ENCODE results near the gene PDZD4.

DNA sequence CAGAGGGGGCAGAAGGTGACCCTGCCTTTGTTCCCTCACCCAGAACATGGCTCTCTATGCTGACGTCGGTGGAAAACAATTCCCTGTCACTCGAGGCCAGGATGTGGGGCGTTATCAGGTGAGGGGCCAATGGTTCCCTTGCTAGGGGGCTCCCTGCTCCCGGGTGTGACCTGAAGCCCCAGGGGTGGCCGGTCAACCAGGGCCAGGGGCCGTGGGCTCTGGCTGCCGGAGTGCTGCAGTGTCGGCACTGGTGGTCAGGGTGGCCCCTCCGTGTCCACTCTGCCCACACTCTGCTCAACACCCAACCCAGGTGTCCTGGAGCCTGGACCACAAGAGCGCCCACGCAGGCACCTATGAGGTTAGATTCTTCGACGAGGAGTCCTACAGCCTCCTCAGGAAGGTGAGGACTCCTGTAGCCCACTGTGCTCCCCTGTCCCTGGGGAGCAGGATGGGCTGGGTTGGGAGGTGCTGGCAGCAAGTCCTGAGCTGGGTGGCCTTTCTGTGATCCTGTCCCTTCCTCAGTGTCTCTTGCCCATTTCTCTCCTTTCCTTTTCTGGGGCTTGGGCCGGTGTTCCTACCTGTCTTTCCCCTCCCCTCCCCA, 32.8 kb downstream of the PDZD4 start:
- TF ChIP-seq ZNF311 (CRISPR knock-in tag; IDR thresholded peaks at IDR 0.05) (no peak), ZNF778 (CRISPR knock-in tag; IDR thresholded peaks at IDR 0.05) (no peak), YY1 (IDR thresholded peaks at IDR 0.05; ENCODE audit: borderline replicate concordance in 1 of 3, control insufficient read depth in 1 of 3, extremely low read depth in 1 of 3, insufficient read depth in 3 of 3, insufficient read length in 1 of 3, insufficient replicate concordance in 2 of 3, low read depth in 1 of 3, low read length in 2 of 3) (no peak), HDAC6 (IDR thresholded peaks at IDR 0.05; ENCODE audit: low read depth, low read length) (no peak), STAT5B (CRISPR knock-in tag; IDR thresholded peaks at IDR 0.05) (no peak), MYBL2 (IDR thresholded peaks at IDR 0.05; ENCODE audit: low read depth) (no peak), MYBL2 (CRISPR knock-in tag; IDR thresholded peaks at IDR 0.05; ENCODE audit: borderline replicate concordance) (no peak), ZBTB7A (IDR thresholded peaks at IDR 0.05; ENCODE audit: borderline replicate concordance, control insufficient read depth, low read depth, low read length) (no peak), HNRNPH1 (optimal IDR thresholded peaks at IDR 0.05; ENCODE audit: low read depth, low read length) (no peak), MEF2D (tag; conservative IDR thresholded peaks at IDR 0.05; ENCODE audit: low read depth) (no peak), NR1H2 (CRISPR knock-in tag; IDR thresholded peaks at IDR 0.05) (no peak)
- TF ChIP-seq, protein P1, sequence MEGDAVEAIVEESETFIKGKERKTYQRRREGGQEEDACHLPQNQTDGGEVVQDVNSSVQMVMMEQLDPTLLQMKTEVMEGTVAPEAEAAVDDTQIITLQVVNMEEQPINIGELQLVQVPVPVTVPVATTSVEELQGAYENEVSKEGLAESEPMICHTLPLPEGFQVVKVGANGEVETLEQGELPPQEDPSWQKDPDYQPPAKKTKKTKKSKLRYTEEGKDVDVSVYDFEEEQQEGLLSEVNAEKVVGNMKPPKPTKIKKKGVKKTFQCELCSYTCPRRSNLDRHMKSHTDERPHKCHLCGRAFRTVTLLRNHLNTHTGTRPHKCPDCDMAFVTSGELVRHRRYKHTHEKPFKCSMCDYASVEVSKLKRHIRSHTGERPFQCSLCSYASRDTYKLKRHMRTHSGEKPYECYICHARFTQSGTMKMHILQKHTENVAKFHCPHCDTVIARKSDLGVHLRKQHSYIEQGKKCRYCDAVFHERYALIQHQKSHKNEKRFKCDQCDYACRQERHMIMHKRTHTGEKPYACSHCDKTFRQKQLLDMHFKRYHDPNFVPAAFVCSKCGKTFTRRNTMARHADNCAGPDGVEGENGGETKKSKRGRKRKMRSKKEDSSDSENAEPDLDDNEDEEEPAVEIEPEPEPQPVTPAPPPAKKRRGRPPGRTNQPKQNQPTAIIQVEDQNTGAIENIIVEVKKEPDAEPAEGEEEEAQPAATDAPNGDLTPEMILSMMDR (IDR thresholded peaks at IDR 0.05 in 2 of 3, conservative IDR thresholded peaks at IDR 0.05 in 1 of 3; ENCODE audit: insufficient read depth in 2 of 3, low read depth in 1 of 3, low read length in 3 of 3) = no peak
- TF ChIP-seq, protein P2, sequence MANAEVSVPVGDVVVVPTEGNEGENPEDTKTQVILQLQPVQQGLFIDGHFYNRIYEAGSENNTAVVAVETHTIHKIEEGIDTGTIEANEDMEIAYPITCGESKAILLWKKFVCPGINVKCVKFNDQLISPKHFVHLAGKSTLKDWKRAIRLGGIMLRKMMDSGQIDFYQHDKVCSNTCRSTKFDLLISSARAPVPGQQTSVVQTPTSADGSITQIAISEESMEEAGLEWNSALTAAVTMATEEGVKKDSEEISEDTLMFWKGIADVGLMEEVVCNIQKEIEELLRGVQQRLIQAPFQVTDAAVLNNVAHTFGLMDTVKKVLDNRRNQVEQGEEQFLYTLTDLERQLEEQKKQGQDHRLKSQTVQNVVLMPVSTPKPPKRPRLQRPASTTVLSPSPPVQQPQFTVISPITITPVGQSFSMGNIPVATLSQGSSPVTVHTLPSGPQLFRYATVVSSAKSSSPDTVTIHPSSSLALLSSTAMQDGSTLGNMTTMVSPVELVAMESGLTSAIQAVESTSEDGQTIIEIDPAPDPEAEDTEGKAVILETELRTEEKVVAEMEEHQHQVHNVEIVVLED (CRISPR knock-in tag; IDR thresholded peaks at IDR 0.05) = no peak

Measured in K562 (cell line).